ENCODE measurements around the gene GLRA3.

GLRA3 gene

GRCh38 chr4:174713821-174714220, 115.2 kb downstream of the GLRA3 start:
- TF ChIP-seq CTCF (IDR thresholded peaks at IDR 0.05; ENCODE audit: low read depth, low read length) = no peak
- no peak for DNase-seq (ENCODE audit: extremely low read depth, low read depth)

- no peak for TF ChIP-seq CTCF (IDR thresholded peaks at IDR 0.05; ENCODE audit: low read depth, low read length)
- DNase-seq (ENCODE audit: extremely low read depth, low read depth) = no peak
Measured at GRCh38 chr4:174713181-174713580, 115.9 kb downstream of the GLRA3 start.

GRCh38 chr4:174709526-174709925, 119.5 kb downstream of the GLRA3 start:
- no peak for DNase-seq (ENCODE audit: extremely low read depth, low read depth)
- TF ChIP-seq CTCF (IDR thresholded peaks at IDR 0.05; ENCODE audit: low read depth, low read length) = no peak

GRCh38 chr4:174708381-174708780, 120.7 kb downstream of the GLRA3 start:
- TF ChIP-seq CTCF (IDR thresholded peaks at IDR 0.05; ENCODE audit: low read depth, low read length) = no peak

GRCh38 chr4:174707902-174708301, 121.1 kb downstream of the GLRA3 start:
- no peak for DNase-seq (ENCODE audit: extremely low read depth, low read depth)
- no peak for TF ChIP-seq CTCF (IDR thresholded peaks at IDR 0.05; ENCODE audit: low read depth, low read length)

More at GRCh38 chr4:174708381-174708780, 120.7 kb downstream of the GLRA3 start:
- no peak for DNase-seq (ENCODE audit: extremely low read depth, low read depth)

GRCh38 chr4:174707051-174707676, 121.9 kb downstream of the GLRA3 start:
- no peak for TF ChIP-seq CTCF (IDR thresholded peaks at IDR 0.05; ENCODE audit: low read depth, low read length)
- DNase-seq (ENCODE audit: extremely low read depth, low read depth) = no peak

- no peak for DNase-seq (ENCODE audit: extremely low read depth, low read depth)
- no peak for TF ChIP-seq CTCF (IDR thresholded peaks at IDR 0.05; ENCODE audit: low read depth, low read length)
Measured at GRCh38 chr4:174702979-174703478, 126.0 kb downstream of the GLRA3 start.
